Transverse colon (tissue), 4 donors: ENCODE measurements around the gene NEK5. TPM values are rescaled to one million over a fixed set of nuclear protein-coding genes. Genes with fewer than 3 reads are reported as not detected.

Source experiments
- DNase-seq: peaks from one replicate; pipeline ENCODE4 v3.0.0-alpha.2; 2019
- H3K27ac ChIP-seq, 4 donors: fragments of 200-600 bp; sonication (generic); 2 replicates each; pipeline ENCODE4 v1.5.1; 2016 to 2018; ENCODE audit warnings: inconsistent platforms in 4 of 4
- H3K27me3 ChIP-seq: fragments of 200-600 bp; sonication (generic); 2 replicates; pipeline ENCODE4 v1.5.1; 2017; ENCODE audit warnings: inconsistent platforms
- H3K36me3 ChIP-seq, 4 donors: fragments of 200-600 bp; sonication (generic); 2 replicates each; pipeline ENCODE4 v1.5.1; 2017 to 2019; ENCODE audit warnings: inconsistent platforms in 4 of 4
- H3K4me1 ChIP-seq, 4 donors: fragments of 200-600 bp; sonication (generic); 2 replicates each; pipeline ENCODE4 v1.5.1; 2017 to 2020; ENCODE audit warnings: inconsistent platforms in 4 of 4
- H3K4me3 ChIP-seq, 4 donors: fragments of 200-600 bp; sonication (generic); 1 replicate in 1 of 4; 2 replicates in 3 of 4; pipeline versions ENCODE4 v1.5.1 to v1.6.1; 2017 to 2019; ENCODE audit warnings: inconsistent platforms in 4 of 4
- H3K9me3 ChIP-seq, 2 donors: fragments of 200-600 bp; sonication (generic); 2 replicates each; pipeline ENCODE4 v1.5.1; 2017 to 2019; ENCODE audit warnings: inconsistent platforms in 2 of 2
- CTCF ChIP-seq, 5 experiments: fragments of 200-600 bp in 3 of 5; fragments of 450-650 bp in 2 of 5; sonication (generic) in 3 of 5; IDR thresholded peaks; 1 replicate in 2 of 5; 2 replicates in 3 of 5; pipeline ENCODE4 v1.5.1; 2016 to 2017; ENCODE audit warnings: antibody characterized with exemption in 5 of 5, inconsistent platforms in 3 of 5, mild to moderate bottlenecking in 2 of 5, moderate library complexity in 1 of 5
- EP300 ChIP-seq: sonication (generic); formaldehyde crosslinking; IDR thresholded peaks from one replicate; pipeline ENCODE4 v1.6.1; 2017; ENCODE audit warnings: antibody characterized with exemption, low read depth
- POLR2A ChIP-seq: fragments of 450-650 bp; IDR thresholded peaks from one replicate; pipeline ENCODE4 v1.6.1; 2016; ENCODE audit warnings: antibody characterized with exemption, mild to moderate bottlenecking, moderate library complexity
- POLR2AphosphoS5 ChIP-seq, 3 donors: sonication (generic); formaldehyde crosslinking; IDR thresholded peaks; one replicate each; pipeline ENCODE4 v1.6.1; 2016; ENCODE audit warnings: antibody characterized with exemption in 3 of 3
- WGBS, 2 donors: methylation state at CpG; one replicate each; pipeline ENCODE4 v1.1.5; 2018; ENCODE audit warnings: low coverage in 1 of 2; 5-methylcytosine and 5-hydroxymethylcytosine counted together
- in situ Hi-C, 4 donors: fragments of 200-750 bp; cut with MboI; loops; one replicate each; pipeline versions ENCODE4 v1.15.0 to v1.15.1; 2017; ENCODE audit warnings: low sequenced_read_pairs in 3 of 4, low pct_ligation_motif_present in 1 of 4, low pct_unique_long_range_greater_than_20kb in 1 of 4
- intact Hi-C: fragments of 100-400 bp; cut with DNase I; formaldehyde crosslinking; loops from one replicate; pipeline ENCODE4 v1.15.1; 2023; ENCODE audit warnings: low total_unique reads
- total RNA-seq, 4 donors: library from RNA; depleted of rRNA; stranded (reverse); fragments of >200 nt; gene quantifications; one replicate each; pipeline ENCODE4 v1.1.0, GENCODE V29; 2016

NEK5 gene
- total RNA-seq, 4 donors from 2014 or later: 0.14 to 0.48 TPM; not detected in 2

GRCh38 chr13:52096748-52097147 is 32.1 kb downstream of the NEK5 start:
- Histone ChIP-seq H3K4me1 (no peaks in the 10 kb centered on the region), H3K36me3 (no peaks in the 10 kb centered on the region), H3K4me3 (no peak overlapping the region), H3K27me3 (no peaks in the 10 kb centered on the region), H3K27ac (no peak overlapping the region), H3K9me3 (no peaks in the 10 kb centered on the region)
- DNase-seq: no peak
- intact Hi-C loops: loop anchor here (5.0 kb wide), 1 partner anchor 931 kb away; the partner anchor contains the start of gene OLFM4
- in situ Hi-C loops: no loop called here
- no peak for TF ChIP-seq POLR2AphosphoS5 (IDR thresholded peaks at IDR 0.05)
- no peak for TF ChIP-seq CTCF (IDR thresholded peaks at IDR 0.05)
- TF ChIP-seq POLR2A: no peak
- no peak for TF ChIP-seq EP300
- WGBS, 2 donors: 78% methylated on average over 3 of the region's 3 CpGs; no CpG with 5 or more reads in 1 of the 2 donors

DNA sequence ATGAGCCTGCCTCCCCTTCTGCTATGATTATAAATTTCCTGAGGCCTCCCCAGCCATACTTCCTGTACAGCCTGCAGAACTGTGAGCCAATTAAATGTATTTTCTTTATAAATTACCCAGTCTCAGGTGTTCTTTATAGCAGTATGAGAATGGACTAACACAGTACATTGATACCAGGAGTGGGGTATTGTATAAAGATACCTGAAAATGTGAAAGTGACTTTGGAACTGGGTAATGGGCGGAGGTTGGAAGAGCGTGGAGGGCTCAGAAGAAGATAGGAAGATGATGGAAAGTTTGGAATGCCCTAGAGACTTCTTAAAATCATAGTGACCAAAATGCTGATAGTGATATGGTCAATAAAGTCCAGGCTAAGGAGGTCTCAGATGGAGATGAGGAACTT is 32.8 kb downstream of the NEK5 start:
- H3K4me1 ChIP-seq: no peaks in the 10 kb centered on the region
- in situ Hi-C loops: no loop called here
- no peak for DNase-seq
- no peak overlapping the region for H3K4me3 ChIP-seq
- H3K27ac ChIP-seq: no peak overlapping the region
- WGBS, 2 donors: 85 to 97% methylated on average over 2 of the region's 2 CpGs
- intact Hi-C loops: loop anchor here (5.0 kb wide), 1 partner anchor 931 kb away; the partner anchor contains the start of gene OLFM4
- H3K36me3 ChIP-seq: no peaks in the 10 kb centered on the region
- H3K9me3 ChIP-seq: no peaks in the 10 kb centered on the region
- TF ChIP-seq EP300 (no peak), POLR2A (no peak), POLR2AphosphoS5 (IDR thresholded peaks at IDR 0.05) (no peak), CTCF (IDR thresholded peaks at IDR 0.05) (no peak)
- H3K27me3 ChIP-seq: no peaks in the 10 kb centered on the region

GRCh38 chr13:52092087-52092486 is 36.8 kb downstream of the NEK5 start:
- Histone ChIP-seq H3K4me3 (no peak overlapping the region), H3K36me3 (no peaks in the 10 kb centered on the region), H3K4me1 (no peaks in the 10 kb centered on the region), H3K27ac (no peak overlapping the region), H3K9me3 (no peaks in the 10 kb centered on the region), H3K27me3 (no peaks in the 10 kb centered on the region)
- in situ Hi-C loops (no loop called here), intact Hi-C loops (no loop called here)
- WGBS, 2 donors: 78 to 82% methylated on average over 2 of the region's 2 CpGs
- no peak for DNase-seq
- TF ChIP-seq POLR2A (no peak), EP300 (no peak), CTCF (IDR thresholded peaks at IDR 0.05) (no peak), POLR2AphosphoS5 (IDR thresholded peaks at IDR 0.05) (no peak)

GRCh38 chr13:52091473-52091872 is 37.4 kb downstream of the NEK5 start:
- 77 to 85% methylated on average over 2 of the region's 2 CpGs for WGBS, 2 donors
- H3K27ac ChIP-seq: no peak overlapping the region
- no peaks in the 10 kb centered on the region for H3K9me3 ChIP-seq
- intact Hi-C loops (no loop called here), in situ Hi-C loops (no loop called here)
- no peaks in the 10 kb centered on the region for H3K36me3 ChIP-seq
- no peak for DNase-seq
- no peaks in the 10 kb centered on the region for H3K4me1 ChIP-seq
- H3K27me3 ChIP-seq: no peaks in the 10 kb centered on the region
- TF ChIP-seq EP300 (no peak), POLR2A (no peak), POLR2AphosphoS5 (IDR thresholded peaks at IDR 0.05) (no peak), CTCF (IDR thresholded peaks at IDR 0.05) (no peak)
- H3K4me3 ChIP-seq: no peak overlapping the region
